Mesothelial cell of epicardium (in vitro differentiated cells): Measurements from ENCODE around the gene TRAPPC11. TPM values are rescaled to one million over a fixed set of nuclear protein-coding genes. Genes with fewer than 3 reads are reported as not detected.

Experiments used
- DNase-seq, 2 experiments: peaks; one replicate each; pipeline ENCODE4 v3.0.0; 2021; ENCODE audit warnings: low spot score in 2 of 2; ENCODE audit not compliant: unreplicated experiment in 2 of 2
- H3K27ac Mint-ChIP-seq: 2 replicates; pipeline ENCODE4 v1.8.0; 2021; ENCODE audit warnings: mixed read lengths
- H3K27me3 Mint-ChIP-seq: 2 replicates; pipeline ENCODE4 v1.8.0; 2021; ENCODE audit warnings: low read depth, mixed read lengths
- H3K36me3 Mint-ChIP-seq: 2 replicates; pipeline ENCODE4 v1.8.0; 2021; ENCODE audit warnings: mixed read lengths
- H3K4me1 Mint-ChIP-seq: 2 replicates; pipeline ENCODE4 v1.8.0; 2021; ENCODE audit warnings: mixed read lengths
- H3K4me3 Mint-ChIP-seq: 2 replicates; pipeline ENCODE4 v1.8.0; 2021; ENCODE audit warnings: mild to moderate bottlenecking, moderate library complexity, mixed read lengths
- H3K9me3 Mint-ChIP-seq: 2 replicates; pipeline ENCODE4 v1.8.0; 2021; ENCODE audit warnings: mixed read lengths
- CTCF ChIP-seq: fragments of 200-600 bp; sonication (generic); IDR thresholded peaks from one replicate; pipeline ENCODE4 v1.5.0; 2021; ENCODE audit warnings: antibody characterized with exemption; ENCODE audit not compliant: unreplicated experiment
- total RNA-seq: library from RNA; stranded (reverse); gene quantifications from 3 replicates; pipeline ENCODE4 v1.2.1, GENCODE V29; 2021

The TRAPPC11 gene
- total RNA-seq, 1 donor from 2014 or later, result 47.3 TPM

GRCh38 chr4:183666088-183666487 lies 7.0 kb downstream of the TRAPPC11 start:
- no peak for DNase-seq
- Mint-ChIP-seq H3K4me1 (peaks cover under 1% of the 10 kb centered on the region), H3K4me3 (no peak overlapping the region), H3K36me3 (peaks cover 32% of the 10 kb centered on the region), H3K27me3 (no peaks in the 10 kb centered on the region), H3K9me3 (no peaks in the 10 kb centered on the region), H3K27ac (no peak overlapping the region)
- no peak for TF ChIP-seq CTCF

DNA sequence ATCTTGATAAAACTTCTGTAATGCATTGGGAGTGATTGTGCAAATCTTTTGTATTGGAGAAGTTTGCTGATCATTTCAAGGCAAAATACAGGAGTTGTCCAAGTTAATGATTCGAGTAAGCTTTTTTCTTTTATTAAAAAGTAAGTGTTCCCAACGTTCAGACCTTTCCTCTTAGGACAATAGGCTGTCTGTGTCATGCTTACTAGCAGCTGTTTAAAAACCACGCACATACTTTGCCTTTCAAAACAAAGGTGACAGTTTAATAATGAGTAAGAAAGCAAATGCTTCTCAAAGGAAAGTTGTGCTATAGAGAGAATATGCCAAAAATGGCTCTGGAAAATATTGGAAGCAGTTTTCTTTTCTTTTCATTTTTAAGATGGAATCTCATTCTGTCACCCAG lies 11.2 kb downstream of the TRAPPC11 start:
- DNase-seq, result no peak
- Mint-ChIP-seq H3K4me3 (no peak overlapping the region), H3K36me3 (peaks cover 40% of the 10 kb centered on the region), H3K27me3 (no peaks in the 10 kb centered on the region), H3K27ac (no peak overlapping the region), H3K4me1 (peaks cover 3% of the 10 kb centered on the region), H3K9me3 (no peaks in the 10 kb centered on the region)
- no peak for TF ChIP-seq CTCF

- no peak overlapping the region for H3K27ac Mint-ChIP-seq
- TF ChIP-seq CTCF, result no peak
- no peak overlapping the region for H3K4me3 Mint-ChIP-seq
- no peaks in the 10 kb centered on the region for H3K9me3 Mint-ChIP-seq
- H3K36me3 Mint-ChIP-seq, result peaks cover 38% of the 10 kb centered on the region
- no peak for DNase-seq
- no peaks in the 10 kb centered on the region for H3K27me3 Mint-ChIP-seq
- peaks cover 4% of the 10 kb centered on the region for H3K4me1 Mint-ChIP-seq
These were observed 12.0 kb downstream of the TRAPPC11 start for GRCh38 chr4:183670960-183671555.

GRCh38 chr4:183674153-183674552 lies 15.1 kb downstream of the TRAPPC11 start:
- Mint-ChIP-seq H3K36me3 (peaks cover 35% of the 10 kb centered on the region), H3K27ac (no peak overlapping the region), H3K4me3 (no peak overlapping the region), H3K9me3 (no peaks in the 10 kb centered on the region), H3K4me1 (peaks cover 4% of the 10 kb centered on the region), H3K27me3 (no peaks in the 10 kb centered on the region)
- DNase-seq, result no peak
- no peak for TF ChIP-seq CTCF

GRCh38 chr4:183675625-183676024 lies 16.5 kb downstream of the TRAPPC11 start:
- Mint-ChIP-seq H3K9me3 (no peaks in the 10 kb centered on the region), H3K27ac (no peak overlapping the region), H3K27me3 (no peaks in the 10 kb centered on the region), H3K4me3 (no peak overlapping the region), H3K4me1 (peaks cover 4% of the 10 kb centered on the region), H3K36me3 (peaks cover 29% of the 10 kb centered on the region)
- no peak for DNase-seq
- TF ChIP-seq CTCF, result no peak

GRCh38 chr4:183681119-183681518 lies 22.0 kb downstream of the TRAPPC11 start:
- DNase-seq, result no peak
- Mint-ChIP-seq H3K36me3 (peaks cover 32% of the 10 kb centered on the region), H3K4me3 (no peak overlapping the region), H3K4me1 (no peaks in the 10 kb centered on the region), H3K9me3 (no peaks in the 10 kb centered on the region), H3K27me3 (no peaks in the 10 kb centered on the region), H3K27ac (no peak overlapping the region)
- no peak for TF ChIP-seq CTCF
